HCT116 (cell line): ENCODE measurements around the gene UBE2Q2. TPM values are rescaled to one million over a fixed set of nuclear protein-coding genes. Genes with fewer than 3 reads are reported as not detected.
"Not testable (repeated sequence)": the region's sequence is repeated elsewhere in the genome, so short reads cannot be mapped to it uniquely, and the experiment has no call there.

Experiments
- ATAC-seq: fragments of 200-7000 bp; cut with Tn5 transposase; 2 replicates; pipeline ENCODE4 v1.9.1; 2020; ENCODE audit warnings: mild to moderate bottlenecking, moderate library complexity
- BruUV-seq: library from RNA; stranded (reverse); fragments of 400-500 nt; replicated peaks from 2 replicates; lab custom pipeline; 2021; lab: Mats Ljungman, UMichigan
- CTCF ChIA-PET: fragments of 300-600 bp; sonication (Branson Sonifier 250); formaldehyde crosslinking; loops from one replicate; lab custom pipeline; 2021; ENCODE audit warnings: antibody characterized with exemption; lab: Charles Lee
- POLR2A ChIA-PET: fragments of 300-600, 350-600 bp; sonication (Branson Sonifier 250); formaldehyde crosslinking; loops from one replicate; lab custom pipeline; 2021; ENCODE audit warnings: antibody characterized with exemption; lab: Charles Lee
- RAD21 ChIA-PET, 2 experiments: fragments of 300-600 bp; sonication (Branson Sonifier 250); formaldehyde crosslinking; loops; one replicate each; lab custom pipeline; 2023; ENCODE audit warnings: low total read pairs in 2 of 2; ENCODE audit not compliant: uncharacterized antibody in 2 of 2, unreplicated experiment in 2 of 2, low non-redundant PET in 1 of 2; lab: Charles Lee
- DNase-seq: peaks from one replicate; pipeline ENCODE4 v3.0.0-alpha.2; 2010; ENCODE audit warnings: low read depth, low spot score
- H2AFZ ChIP-seq: fragments of 200-600 bp; shearing (Covaris generic), sonication (generic); 2 replicates; pipeline ENCODE4 v1.6.1; 2017; ENCODE audit warnings: low read depth, mixed run types, mixed read lengths, antibody characterized with exemption, low read length; ENCODE audit not compliant: poor library complexity, severe bottlenecking
- H3K27ac ChIP-seq: 2 replicates; pipeline ENCODE4 v1.5.1; 2012; ENCODE audit warnings: low read depth, low read length
- H3K27me3 ChIP-seq: fragments of 200-600 bp; sonication (generic); 2 replicates; pipeline ENCODE4 v1.6.1; 2016; ENCODE audit warnings: mixed run types, low read length, mixed read lengths; ENCODE audit not compliant: insufficient read depth
- H3K36me3 ChIP-seq, 2 experiments: fragments of 200-500 bp in 1 of 2; fragments of 200-600 bp in 1 of 2; sonication (Bioruptor generic) in 1 of 2; sonication (generic) in 1 of 2; 2 replicates each; pipeline versions ENCODE4 v1.5.1 to v1.6.1; 2014 to 2016; ENCODE audit warnings: low read length in 2 of 2, inconsistent platforms in 1 of 2, mixed read lengths in 1 of 2, mixed run types in 1 of 2; ENCODE audit not compliant: insufficient read depth in 2 of 2, control insufficient read depth in 1 of 2
- H3K4me1 ChIP-seq, 2 experiments: fragments of 200-600 bp in 1 of 2; sonication (generic) in 1 of 2; 2 replicates each; pipeline versions ENCODE4 v1.5.1 to v1.6.1; 2012 to 2017; ENCODE audit warnings: low read length in 2 of 2, inconsistent platforms in 1 of 2, mild to moderate bottlenecking in 1 of 2, mixed read lengths in 1 of 2, mixed run types in 1 of 2, moderate library complexity in 1 of 2; ENCODE audit not compliant: insufficient read depth in 2 of 2, control insufficient read depth in 1 of 2
- H3K4me2 ChIP-seq: fragments of 200-600 bp; sonication (generic); 2 replicates; pipeline ENCODE4 v1.6.1; 2017; ENCODE audit warnings: mixed run types, low read length, mixed read lengths
- H3K4me3 ChIP-seq, 2 experiments: fragments of 200-600 bp in 1 of 2; sonication (generic) in 1 of 2; replicated peaks in 1 of 2; 2 replicates each; pipeline ENCODE4 v1.5.1; 2011 to 2016; ENCODE audit warnings: low read length in 2 of 2, control low read depth in 1 of 2, low read depth in 1 of 2, mild to moderate bottlenecking in 1 of 2, mixed read lengths in 1 of 2, mixed run types in 1 of 2
- H3K79me2 ChIP-seq: fragments of 200-600 bp; sonication (generic); 2 replicates; pipeline ENCODE4 v1.6.1; 2017; ENCODE audit warnings: mild to moderate bottlenecking, mixed run types, low read length, moderate library complexity, mixed read lengths; ENCODE audit not compliant: insufficient read depth
- H3K9ac ChIP-seq: fragments of 200-600 bp; sonication (generic); 2 replicates; pipeline ENCODE4 v1.6.1; 2016; ENCODE audit warnings: low read length, mixed read lengths
- H3K9me2 ChIP-seq: fragments of 200-600 bp; sonication (generic), shearing (Covaris generic); 2 replicates; pipeline ENCODE4 v1.6.1; 2017; ENCODE audit warnings: mixed run types, mild to moderate bottlenecking, moderate library complexity; ENCODE audit not compliant: insufficient read depth
- H3K9me3 ChIP-seq, 2 experiments: fragments of 200-500 bp in 1 of 2; fragments of 200-600 bp in 1 of 2; sonication (Bioruptor generic) in 1 of 2; sonication (generic) in 1 of 2; 2 replicates each; pipeline ENCODE4 v1.6.1; 2014 to 2017; ENCODE audit warnings: low read length in 2 of 2, mixed read lengths in 2 of 2, inconsistent platforms in 1 of 2, low read depth in 1 of 2, mild to moderate bottlenecking in 1 of 2, mixed run types in 1 of 2, moderate library complexity in 1 of 2; ENCODE audit not compliant: control insufficient read depth in 1 of 2, insufficient read depth in 1 of 2
- H4K20me1 ChIP-seq: fragments of 200-600 bp; sonication (generic), shearing (Covaris generic); 2 replicates; pipeline ENCODE4 v1.6.1; 2017; ENCODE audit warnings: mixed run types, mild to moderate bottlenecking, moderate library complexity; ENCODE audit not compliant: insufficient read depth
- CBX3 ChIP-seq: IDR thresholded peaks from 2 replicates; pipeline ENCODE4 v1.6.1; 2012; ENCODE audit warnings: low read depth
- EGR1 ChIP-seq: IDR thresholded peaks from 2 replicates; pipeline ENCODE4 v1.6.1; 2012; ENCODE audit warnings: low read depth
- EZH2 ChIP-seq: fragments of 200-600 bp; sonication (generic); IDR thresholded peaks from 2 replicates; pipeline ENCODE4 v1.6.1; 2017; ENCODE audit warnings: antibody characterized with exemption, mixed run types
- FOSL1 ChIP-seq: IDR thresholded peaks from 2 replicates; pipeline ENCODE4 v1.6.1; 2012; ENCODE audit warnings: low read depth
- JUND ChIP-seq: IDR thresholded peaks from 2 replicates; pipeline ENCODE4 v1.6.1; 2012
- SP1 ChIP-seq: IDR thresholded peaks from 2 replicates; pipeline ENCODE4 v1.6.1; 2012; ENCODE audit warnings: low read depth
- TCF7L2 ChIP-seq: IDR thresholded peaks from 2 replicates; pipeline ENCODE4 v1.7.0; 2011; ENCODE audit warnings: borderline replicate concordance, inconsistent platforms; ENCODE audit not compliant: insufficient read depth, insufficient read length; ENCODE audit errors: extremely low read depth
- intact Hi-C: fragments of 100-400 bp; cut with micrococcal nuclease; formaldehyde crosslinking; loops from 2 replicates; pipeline ENCODE4 v1.10.0; 2022
- total RNA-seq: library from RNA; stranded (reverse); gene quantifications from one replicate; pipeline ENCODE4 v1.2.1, GENCODE V29; 2021; ENCODE audit not compliant: unreplicated experiment

UBE2Q2 gene
- total RNA-seq, 1 experiment from 2014 or later: 12.3 TPM

- TF ChIP-seq EGR1 (no peak), FOSL1 (no peak), EZH2 (no peak), TCF7L2 (no peak)
These were observed 7.5 kb downstream of the UBE2Q2 start (continued) for GRCh38 chr15:75850708-75851107.

GRCh38 chr15:75851566-75851965 lies 8.3 kb downstream of the UBE2Q2 start:
- H2AFZ ChIP-seq, RAD21 ChIA-PET: not testable (repeated sequence)

DNA sequence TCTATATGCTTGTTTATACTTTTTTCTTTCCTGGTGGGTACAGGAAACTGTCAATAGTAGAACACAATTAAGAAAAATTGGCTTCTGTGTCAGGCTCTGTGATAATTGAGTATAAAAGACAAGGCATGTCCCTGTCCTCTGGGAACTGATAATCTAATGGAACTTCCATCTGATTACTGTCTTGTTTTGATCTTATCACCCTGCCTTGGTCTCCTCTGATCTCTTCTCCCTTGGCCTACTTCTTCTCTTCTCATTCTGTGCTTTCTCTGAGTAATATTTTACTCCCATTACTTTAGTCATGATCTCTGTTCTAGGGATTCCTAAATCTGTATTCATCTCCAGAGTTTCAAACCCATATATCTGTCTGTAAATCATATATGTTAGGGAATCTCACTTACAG lies 14.6 kb downstream of the UBE2Q2 start:
- no peak for TF ChIP-seq CBX3
- TF ChIP-seq JUND: no peak
- no peak for TF ChIP-seq SP1
- POLR2A ChIA-PET: no interaction called here
- Histone ChIP-seq H3K79me2 (no peaks in the 10 kb centered on the region), H2AFZ (no peak overlapping the region), H3K27ac (no peak overlapping the region), H3K9ac (no peak overlapping the region), H3K4me1 (no peaks in the 10 kb centered on the region), H3K36me3 (no peaks in the 10 kb centered on the region; a peak in 1 of 4 replicates), H3K9me2 (no peaks in the 10 kb centered on the region), H3K9me3 (no peaks in the 10 kb centered on the region), H3K27me3 (no peaks in the 10 kb centered on the region), H4K20me1 (no peaks in the 10 kb centered on the region), H3K4me3 (no peak overlapping the region), H3K4me2 (no peak overlapping the region)
- CTCF ChIA-PET: no interaction called here
- no peak for DNase-seq
- intact Hi-C loops: no loop called here
- ATAC-seq: no peak
- RAD21 ChIA-PET: no interaction called here
- no TSS peak for BruUV-seq

More at GRCh38 chr15:75851566-75851965, 8.3 kb downstream of the UBE2Q2 start:
- H3K4me3 ChIP-seq, BruUV-seq, H3K4me2 ChIP-seq, H3K9me3 ChIP-seq, DNase-seq, intact Hi-C loops, POLR2A ChIA-PET, H3K4me1 ChIP-seq, H3K79me2 ChIP-seq, H3K27ac ChIP-seq, ATAC-seq, H3K27me3 ChIP-seq, H3K9ac ChIP-seq, H3K36me3 ChIP-seq, H4K20me1 ChIP-seq, CTCF ChIA-PET, H3K9me2 ChIP-seq: not testable (repeated sequence)
